ENCODE results near the gene THOP1. TPM values are rescaled to one million over a fixed set of nuclear protein-coding genes. Genes with fewer than 3 reads are reported as not detected.
"Not testable (repeated sequence)": the region's sequence is repeated elsewhere in the genome, so short reads cannot be mapped to it uniquely, and the experiment has no call there.

The THOP1 gene
- total RNA-seq, 4 donors from 2014 or later = 29.7 to 79.0 (median 58.9) TPM

- Histone ChIP-seq H3K9me3 (no peaks in the 10 kb centered on the region), H3K4me3 (replicated peaks in 1 of 3) (no peak overlapping the region), H3K4me1 (no peaks in the 10 kb centered on the region), H3K27ac (no peak overlapping the region), H3K36me3 (peaks cover 0 to 2% of the 10 kb centered on the region in 2 donors), H3K27me3 (no peaks in the 10 kb centered on the region)
- 89 to 90% methylated on average over 1 to 13 of the region's 13 CpGs for WGBS, 2 donors
- TF ChIP-seq POLR2A (IDR thresholded peaks at IDR 0.05) = no peak
- no peak for TF ChIP-seq CTCF (IDR thresholded peaks at IDR 0.05)
- DNase-seq = no peak
- intact Hi-C loops (cut with DNase I) = no loop called here
Measured at GRCh38 chr19:2815191-2815614, 29.9 kb downstream of the THOP1 start.

DNA sequence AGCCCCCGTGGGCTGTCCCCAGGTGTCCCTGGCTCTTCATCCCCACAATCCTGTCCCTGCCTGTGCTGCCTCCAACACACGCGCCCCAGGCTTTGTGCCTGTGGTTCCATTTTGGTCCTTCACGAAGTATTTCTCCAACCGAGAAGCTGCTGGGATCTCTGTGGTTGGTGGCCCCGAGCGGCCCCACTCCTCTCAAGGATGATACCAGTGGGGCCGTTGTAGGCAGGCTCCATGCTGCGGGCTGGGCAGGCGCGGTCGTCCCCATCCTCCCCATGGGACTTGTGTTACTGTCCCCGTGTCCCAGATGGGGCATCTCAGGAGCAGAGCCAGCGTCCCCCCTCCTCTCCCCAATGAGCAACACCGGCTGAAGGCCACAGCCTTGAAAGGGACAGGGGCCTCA lies 30.6 kb downstream of the THOP1 start:
- no peak for DNase-seq
- no peak overlapping the region for H3K27ac ChIP-seq
- intact Hi-C loops (cut with DNase I) = no loop called here
- H3K4me3 ChIP-seq (replicated peaks in 1 of 3) = no peak overlapping the region
- WGBS, 2 donors = 90 to 94% methylated on average over 15 of the region's 15 CpGs
- no peak for TF ChIP-seq POLR2A (IDR thresholded peaks at IDR 0.05)
- TF ChIP-seq CTCF (IDR thresholded peaks at IDR 0.05) = no peak
- H3K9me3 ChIP-seq = no peaks in the 10 kb centered on the region
- no peaks in the 10 kb centered on the region for H3K27me3 ChIP-seq
- no peaks in the 10 kb centered on the region for H3K36me3 ChIP-seq
- H3K4me1 ChIP-seq = peaks cover 3 to 6% of the 10 kb centered on the region in 2 donors

- Histone ChIP-seq H3K4me3 (replicated peaks in 1 of 3) (no peak overlapping the region), H3K27me3 (no peaks in the 10 kb centered on the region), H3K27ac (no peak overlapping the region), H3K9me3 (no peaks in the 10 kb centered on the region), H3K4me1 (peaks cover 6% of the 10 kb centered on the region in 2 donors), H3K36me3 (no peaks in the 10 kb centered on the region)
- no peak for DNase-seq
- WGBS, 2 donors = 91 to 93% methylated on average over 16 of the region's 16 CpGs
- no peak for TF ChIP-seq POLR2A (IDR thresholded peaks at IDR 0.05)
- TF ChIP-seq CTCF (IDR thresholded peaks at IDR 0.05) = no peak
- intact Hi-C loops (cut with DNase I) = no loop called here
Measured at GRCh38 chr19:2816641-2817040, 31.3 kb downstream of the THOP1 start.

DNA sequence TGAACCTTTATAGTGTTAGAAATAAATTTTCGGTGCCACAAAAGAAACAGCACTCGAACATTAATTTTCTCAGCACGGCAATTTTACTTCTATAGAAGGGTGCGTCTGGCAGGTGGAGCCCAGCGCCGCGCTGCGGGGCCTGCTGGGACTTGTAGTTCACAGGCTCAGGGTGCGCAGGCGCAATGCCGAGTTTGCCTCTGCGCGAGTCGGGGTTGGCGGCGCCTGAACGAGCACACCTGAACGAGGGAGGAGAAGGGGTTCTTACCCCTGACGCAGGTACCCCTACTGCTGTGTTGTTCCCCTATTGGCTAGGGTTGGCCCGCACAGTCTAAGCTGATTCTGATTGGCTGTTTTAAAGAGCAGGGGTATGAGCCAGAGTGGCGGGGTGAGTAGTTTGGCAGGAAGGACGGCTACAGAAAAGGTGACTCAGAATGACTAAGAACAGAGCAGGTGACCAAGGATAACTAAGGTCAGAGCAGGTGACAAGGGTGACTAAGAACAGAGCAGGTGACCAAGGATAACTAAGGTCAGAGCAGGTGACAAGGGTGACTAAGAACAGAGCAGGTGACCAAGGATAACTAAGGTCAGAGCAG lies 32.0 kb downstream of the THOP1 start:
- H3K36me3 ChIP-seq; H3K4me3 ChIP-seq (replicated peaks in 1 of 3); H3K9me3 ChIP-seq; H3K27me3 ChIP-seq; H3K27ac ChIP-seq; H3K4me1 ChIP-seq; DNase-seq; intact Hi-C loops (cut with DNase I): not testable (repeated sequence)
- 71 to 75% methylated on average over 22 of the region's 22 CpGs for WGBS, 2 donors

DNA sequence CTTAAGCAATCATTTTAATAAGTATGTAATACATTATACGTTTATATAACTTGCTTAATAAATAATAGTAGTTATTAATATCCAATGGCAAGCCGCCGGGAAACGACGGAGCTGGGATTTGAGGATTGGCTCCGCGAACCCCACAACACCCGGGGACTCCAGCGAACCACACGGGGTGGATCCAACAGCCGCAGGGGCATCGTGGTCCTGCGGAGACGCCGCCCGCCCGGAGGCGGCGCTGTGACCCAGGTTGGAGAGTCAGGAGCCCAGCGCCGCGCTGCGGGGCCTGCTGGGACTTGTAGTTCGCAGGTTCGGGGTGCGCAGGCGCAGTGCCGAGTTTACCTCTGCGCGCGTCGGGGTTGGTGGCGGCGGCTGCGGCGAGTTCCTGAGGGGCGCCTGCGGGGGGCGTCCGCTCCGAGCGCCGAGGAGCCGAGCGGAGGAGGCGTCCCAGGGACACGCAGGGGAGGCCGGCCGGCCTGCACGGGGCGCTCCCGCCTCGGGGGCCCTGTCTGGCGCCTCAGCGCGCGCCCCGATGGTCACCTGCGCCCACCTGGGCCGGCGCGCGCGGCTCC lies 34.3 kb downstream of the THOP1 start, which contains the start of gene ZNF554:
TSS of gene ZNF554 (plus strand) at position 329 of the 572 bp plus-strand sequence. CDS start at position 533, 204 bp downstream.
- intact Hi-C loops (cut with DNase I) = no loop called here
- peaks cover 6% of the 10 kb centered on the region in 2 donors for H3K4me1 ChIP-seq
- H3K27me3 ChIP-seq = no peaks in the 10 kb centered on the region
- peaks cover 0 to 4% of the 10 kb centered on the region in 2 donors for H3K36me3 ChIP-seq
- H3K9me3 ChIP-seq = no peaks in the 10 kb centered on the region
- peak within 1 kb of the TSS in 1 of 3 donors; percentile 27 for H3K27ac ChIP-seq
- peak; percentile 98 for DNase-seq
- TF ChIP-seq CTCF (IDR thresholded peaks at IDR 0.05) = peak; percentile 82 to 99 (median 95)
- peak in 1 of 2 donors; percentile 69 for TF ChIP-seq POLR2A (IDR thresholded peaks at IDR 0.05)
- H3K4me3 ChIP-seq (replicated peaks in 1 of 3) = peak within 1 kb of the TSS; percentile 75 to 95 (median 83)
- 0 to 1% methylated on average over 11 to 26 of the region's 64 CpGs for WGBS, 2 donors

All from thyroid gland (tissue), 4 donors.